Renal cortex interstitium (tissue), 3 donors: Measurements from ENCODE around the gene AFG1L. TPM values are rescaled to one million over a fixed set of nuclear protein-coding genes. Genes with fewer than 3 reads are reported as not detected.

ENCODE experiments used
- polyA plus RNA-seq, 3 donors: library from polyadenylated mRNA; unstranded; fragments of 120-200 nt; gene quantifications; one replicate each; pipeline ENCODE4 v1.2.1, GENCODE V29; 2013; ENCODE audit not compliant: insufficient read length in 3 of 3

AFG1L gene
- polyA plus RNA-seq, 3 donors: 6.5 to 8.8 (median 8.2) TPM

Other genes with a start within 250 kb of the AFG1L start
- gene OSTM1, start 220.3 kb upstream of the AFG1L start, polyA plus RNA-seq: 10 to 100 TPM; 21.2 to 32.8 (median 21.9) TPM
- gene NR2E1, start 129.0 kb upstream of the AFG1L start, polyA plus RNA-seq: not detected
- 100 to 1,000 TPM; 193 to 229 (median 223) TPM for gene SNX3, start 34.0 kb upstream of the AFG1L start, polyA plus RNA-seq